Measurements from ENCODE around the gene RCOR2.

The RCOR2 gene

DNA sequence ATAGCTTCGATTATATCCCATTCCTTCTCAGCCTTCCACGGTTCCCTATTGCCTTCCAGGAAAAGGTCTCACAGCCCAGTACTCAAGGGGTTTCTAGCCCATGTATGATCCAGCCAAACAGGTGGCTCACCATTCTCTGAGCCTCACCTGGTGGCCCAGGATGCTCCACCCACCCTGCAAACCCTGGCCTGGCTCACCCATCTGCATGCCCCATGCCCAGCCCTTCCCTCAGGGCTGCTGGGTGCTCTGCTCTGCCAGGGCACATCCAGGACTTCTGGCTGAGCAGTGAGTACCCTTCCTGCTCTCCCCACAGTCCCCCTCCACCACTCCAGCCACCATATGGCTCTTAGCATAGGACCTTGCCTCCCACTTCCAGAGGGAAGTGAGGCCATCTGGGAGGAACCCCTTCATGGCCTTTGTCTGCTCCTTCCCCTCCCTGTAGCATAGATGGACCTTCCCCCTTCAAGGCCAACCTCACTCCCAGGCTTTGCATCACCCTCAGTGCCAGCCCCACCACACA, 5.8 kb upstream of the RCOR2 start:
- FAIRE-seq, result no peak

DNA sequence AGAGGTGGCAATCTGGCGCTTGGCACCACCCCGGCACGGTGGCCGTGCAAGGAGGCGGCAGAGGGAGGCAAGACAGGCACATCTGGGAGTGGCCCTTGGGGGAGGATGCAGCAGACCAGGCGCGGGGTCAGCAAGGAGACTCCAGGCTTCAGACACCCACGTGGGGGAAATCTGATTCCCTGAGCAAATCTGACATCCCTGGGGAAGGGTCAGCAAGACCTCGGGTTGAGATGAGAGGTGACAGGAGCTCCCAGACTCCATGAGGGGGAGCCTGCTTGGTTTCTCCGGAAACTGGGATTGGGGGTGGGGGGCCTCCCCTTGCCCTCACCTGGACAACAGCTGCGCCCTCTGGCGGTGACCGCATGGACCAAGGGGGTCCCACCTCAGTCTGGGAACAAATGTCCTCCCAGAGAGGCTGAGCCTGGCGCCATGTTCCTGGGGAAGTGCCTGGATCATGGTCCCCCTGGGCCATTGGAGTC, 4.0 kb upstream of the RCOR2 start:
- FAIRE-seq, result no peak

DNA sequence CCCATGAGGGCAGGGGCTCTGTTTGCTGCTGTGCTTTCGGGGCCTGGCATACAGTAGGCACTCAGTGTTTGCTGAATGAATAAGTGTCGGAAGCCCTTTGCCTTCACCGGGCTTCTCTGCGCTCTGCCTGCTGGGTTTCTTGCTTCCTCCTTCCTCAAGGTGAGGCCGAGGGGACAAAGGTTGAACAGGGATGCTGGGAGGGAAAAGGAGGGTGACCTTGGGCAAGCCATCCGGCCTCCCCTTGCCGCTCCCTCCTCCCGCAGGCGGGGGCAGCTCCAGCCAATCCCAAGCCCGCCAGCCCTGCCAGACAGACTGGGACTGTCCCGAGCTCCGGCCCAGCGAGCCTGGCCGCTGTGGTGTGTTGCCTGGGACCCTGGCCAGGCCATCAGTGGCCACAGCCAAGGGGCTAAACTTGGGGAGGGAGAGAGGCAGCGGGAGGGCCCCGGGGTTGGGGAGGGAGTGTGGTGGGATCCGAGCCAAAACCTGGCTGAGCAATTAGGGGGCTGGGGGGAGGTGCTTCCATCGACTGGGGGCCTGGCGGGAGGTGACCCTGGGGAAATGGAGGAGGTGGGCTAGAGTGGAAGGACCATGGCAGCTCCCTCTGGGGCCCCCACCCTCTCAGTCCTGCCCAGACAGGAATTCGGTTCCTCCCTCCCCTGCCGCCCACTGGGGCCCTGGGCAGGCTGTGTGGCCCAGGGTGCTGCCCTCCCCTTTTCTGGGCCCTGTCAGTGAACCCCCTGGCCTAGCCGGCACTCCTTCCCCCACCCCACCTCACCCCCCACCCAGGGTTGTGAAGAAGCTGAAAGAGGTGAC, 3.4 kb upstream of the RCOR2 start:
- no peak for FAIRE-seq

DNA sequence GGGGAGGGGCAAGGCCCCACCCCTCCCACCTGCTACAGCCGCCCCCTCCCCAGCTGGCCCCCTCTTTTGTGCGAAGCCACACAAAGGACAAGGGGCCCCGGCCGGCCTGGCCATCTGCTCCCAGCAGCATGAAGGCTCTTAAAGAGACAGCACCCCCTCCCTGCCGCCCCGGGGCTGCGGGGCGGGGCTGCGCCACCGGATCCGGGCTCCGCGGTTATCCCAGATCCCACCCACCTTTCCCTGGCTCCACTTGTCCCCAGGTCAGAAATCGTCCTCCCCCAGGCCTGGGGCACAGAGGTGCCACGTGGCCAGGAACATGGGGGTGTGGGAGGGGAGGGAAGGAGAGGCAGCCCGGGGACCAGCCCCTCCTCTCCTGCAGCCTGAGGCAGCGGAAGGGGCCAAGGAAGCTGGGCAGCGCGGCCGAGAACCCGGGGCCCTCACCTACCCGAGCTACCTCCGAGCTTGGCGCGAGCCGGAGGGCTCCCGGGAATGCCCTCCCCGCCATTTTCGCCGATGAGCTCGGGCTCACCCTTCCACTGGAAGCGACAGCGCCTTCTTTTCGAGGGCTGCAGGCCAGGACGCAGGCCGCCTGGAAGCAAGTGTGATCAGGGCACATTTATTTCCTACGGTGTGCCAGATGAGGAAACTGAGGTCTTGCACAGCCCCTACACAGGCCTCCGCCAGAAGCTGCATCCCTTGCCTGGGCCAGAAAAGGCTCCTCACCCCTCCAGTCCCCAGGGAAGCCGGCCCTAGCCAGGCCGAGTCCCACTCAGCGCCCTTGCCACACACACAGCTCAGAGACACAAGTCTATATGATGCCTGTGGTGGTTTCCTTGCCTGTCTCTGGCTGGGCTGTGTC, 2.5 kb upstream of the RCOR2 start:
- no peak for FAIRE-seq

DNA sequence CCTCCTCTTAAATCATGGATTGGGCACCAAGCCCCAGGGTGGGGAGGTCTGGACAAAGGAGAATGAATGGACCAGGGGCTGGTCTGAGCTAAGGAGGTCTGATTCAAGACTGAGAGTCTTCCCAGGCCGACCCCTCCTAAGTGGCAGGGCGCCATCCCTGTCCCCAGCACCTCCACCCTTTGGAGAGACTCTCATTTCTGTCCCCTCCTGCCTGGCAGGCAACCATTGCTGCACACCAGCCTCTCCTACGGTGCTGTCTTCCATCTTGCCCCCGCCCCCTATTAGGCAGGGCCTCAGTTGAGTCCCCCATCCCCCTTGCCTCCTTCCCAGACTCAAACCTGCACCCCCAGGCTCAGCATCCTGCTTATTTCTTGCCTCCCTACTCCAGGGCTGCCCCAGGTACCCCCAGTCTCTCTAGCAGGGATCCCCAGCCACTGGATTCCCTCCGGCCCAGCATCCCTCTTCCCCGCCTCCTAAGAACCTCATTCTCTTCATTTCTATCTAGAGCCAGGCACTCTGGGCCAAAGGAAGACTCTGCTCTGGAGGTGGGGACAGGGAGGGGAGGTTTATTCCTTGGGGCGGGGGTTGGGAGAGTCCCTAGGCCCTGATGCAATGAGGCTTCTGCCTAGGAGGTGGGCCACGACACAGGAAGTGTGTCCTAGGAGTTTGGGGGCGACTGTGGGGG, 1.7 kb upstream of the RCOR2 start:
- FAIRE-seq, result no peak

DNA sequence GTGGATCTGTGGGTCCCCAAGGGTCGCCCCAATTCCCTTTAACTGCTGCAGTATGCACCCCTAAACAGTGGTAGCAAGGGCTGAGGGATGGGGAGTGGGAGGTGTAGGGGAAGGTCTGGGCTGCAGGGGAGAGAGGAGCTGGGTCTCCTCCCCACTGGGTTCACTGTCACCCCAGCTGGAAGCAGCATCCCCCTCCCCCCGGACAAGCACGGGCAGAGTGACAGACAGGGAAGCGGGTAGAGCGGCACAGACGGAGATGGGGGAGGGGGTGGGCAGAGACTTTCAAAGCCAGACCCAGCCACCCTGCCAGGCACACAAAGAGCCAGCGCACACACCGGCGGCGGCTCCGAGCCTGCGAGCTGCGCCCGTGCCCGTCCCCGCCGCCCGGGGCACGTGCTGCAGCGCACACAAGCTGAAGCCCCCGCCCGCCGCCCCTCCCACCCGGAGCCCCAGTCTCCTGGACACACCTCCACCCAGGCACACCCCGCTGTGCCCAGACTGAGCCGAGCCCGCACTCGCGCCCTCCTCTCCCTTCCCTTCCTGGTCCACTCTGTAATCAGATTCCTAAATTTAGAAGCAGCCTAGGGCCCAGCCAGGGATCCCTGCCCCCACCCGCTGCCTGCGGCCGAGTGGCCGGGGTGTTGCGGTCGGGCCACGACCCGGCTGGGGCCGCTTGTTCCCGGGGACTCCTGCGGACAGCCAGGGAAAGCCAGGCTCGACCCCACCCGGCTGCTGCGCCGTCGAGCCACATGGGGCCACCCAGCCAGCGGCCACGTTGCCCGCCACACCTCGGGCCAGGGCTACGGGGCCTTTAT, 935 bp upstream of the RCOR2 start:
- FAIRE-seq, result no peak

DNA sequence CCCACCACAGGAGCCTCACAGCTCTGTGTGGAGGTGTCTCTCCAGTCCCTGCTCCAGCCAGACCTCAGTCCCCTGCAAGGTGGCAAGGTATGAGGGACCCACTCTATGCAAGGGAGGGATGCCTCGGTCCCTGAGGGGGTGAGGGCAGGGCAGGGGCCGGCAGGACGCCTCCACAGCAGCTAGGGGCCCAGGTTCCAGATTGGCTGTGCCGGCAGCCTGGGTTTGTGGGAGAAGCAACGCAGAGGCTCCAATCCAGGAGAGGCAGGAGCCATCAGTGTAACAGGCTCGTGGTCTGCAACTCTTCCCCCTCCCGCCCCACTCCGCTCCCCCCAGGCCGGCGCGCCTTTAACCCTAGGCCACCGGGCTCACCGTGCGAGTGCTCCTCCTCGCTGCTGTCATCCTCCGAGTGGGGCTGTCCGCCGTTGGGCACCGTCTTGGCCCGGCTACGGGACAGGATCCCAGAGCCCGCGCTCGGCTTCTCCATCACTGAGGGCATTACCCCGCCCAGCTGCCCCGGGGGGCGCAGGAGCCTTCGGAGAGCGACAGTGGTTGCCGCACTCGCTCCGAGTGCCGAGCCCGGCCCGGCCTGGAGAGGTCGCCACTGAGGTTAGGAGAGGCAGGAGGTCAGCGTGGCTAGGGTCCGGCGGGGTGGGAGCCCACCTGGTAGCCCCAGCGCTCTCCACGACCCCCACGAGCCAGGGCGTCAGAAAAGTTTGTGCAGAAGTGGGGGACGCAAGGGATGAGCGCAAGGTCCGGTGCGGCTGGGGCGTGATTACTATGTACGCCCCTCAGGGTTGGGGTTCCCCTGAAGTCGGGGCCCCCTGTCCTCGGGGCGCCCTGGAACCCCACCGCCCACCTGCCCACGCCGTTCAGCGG, 765 bp downstream of the RCOR2 start:
- FAIRE-seq, result no peak

DNA sequence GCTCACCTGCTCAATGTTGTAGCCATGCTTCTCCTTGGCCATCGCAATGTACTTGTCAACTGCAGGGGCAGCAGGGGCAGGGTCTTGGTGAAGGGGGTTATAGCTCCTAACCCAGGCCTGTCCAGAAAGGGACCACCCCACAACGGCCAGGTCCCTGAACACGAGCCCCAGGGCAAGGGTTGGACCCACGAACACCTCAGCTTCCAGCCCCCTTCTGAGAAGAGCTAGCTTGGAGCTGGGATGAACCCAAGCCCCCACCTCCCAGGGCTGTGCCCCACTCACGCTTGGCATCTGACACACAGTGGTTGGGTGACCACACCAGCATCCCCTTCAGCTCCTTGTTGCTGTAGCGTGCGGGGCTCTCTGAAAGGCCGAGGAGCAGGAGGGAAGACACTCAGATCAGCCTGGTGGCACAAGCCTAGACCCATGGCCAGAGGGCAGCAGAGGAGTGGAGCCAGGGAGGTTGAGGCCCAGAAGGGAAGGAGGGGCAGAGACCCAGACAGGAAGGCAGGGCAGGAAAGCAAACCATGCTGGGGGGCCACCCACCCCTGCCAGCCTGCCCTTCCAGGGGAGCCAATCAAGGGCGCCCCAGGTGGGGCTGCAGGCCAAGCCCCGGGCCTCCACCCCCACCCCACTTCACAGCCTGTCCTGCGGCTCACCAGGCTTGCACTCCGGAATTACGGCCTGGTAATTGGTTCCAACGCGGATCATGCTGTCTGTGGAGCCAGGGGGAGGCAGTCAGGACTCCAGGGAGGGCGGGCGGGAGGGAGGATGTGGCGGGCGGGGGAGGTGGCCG, 1.9 kb downstream of the RCOR2 start:
- no peak for FAIRE-seq

DNA sequence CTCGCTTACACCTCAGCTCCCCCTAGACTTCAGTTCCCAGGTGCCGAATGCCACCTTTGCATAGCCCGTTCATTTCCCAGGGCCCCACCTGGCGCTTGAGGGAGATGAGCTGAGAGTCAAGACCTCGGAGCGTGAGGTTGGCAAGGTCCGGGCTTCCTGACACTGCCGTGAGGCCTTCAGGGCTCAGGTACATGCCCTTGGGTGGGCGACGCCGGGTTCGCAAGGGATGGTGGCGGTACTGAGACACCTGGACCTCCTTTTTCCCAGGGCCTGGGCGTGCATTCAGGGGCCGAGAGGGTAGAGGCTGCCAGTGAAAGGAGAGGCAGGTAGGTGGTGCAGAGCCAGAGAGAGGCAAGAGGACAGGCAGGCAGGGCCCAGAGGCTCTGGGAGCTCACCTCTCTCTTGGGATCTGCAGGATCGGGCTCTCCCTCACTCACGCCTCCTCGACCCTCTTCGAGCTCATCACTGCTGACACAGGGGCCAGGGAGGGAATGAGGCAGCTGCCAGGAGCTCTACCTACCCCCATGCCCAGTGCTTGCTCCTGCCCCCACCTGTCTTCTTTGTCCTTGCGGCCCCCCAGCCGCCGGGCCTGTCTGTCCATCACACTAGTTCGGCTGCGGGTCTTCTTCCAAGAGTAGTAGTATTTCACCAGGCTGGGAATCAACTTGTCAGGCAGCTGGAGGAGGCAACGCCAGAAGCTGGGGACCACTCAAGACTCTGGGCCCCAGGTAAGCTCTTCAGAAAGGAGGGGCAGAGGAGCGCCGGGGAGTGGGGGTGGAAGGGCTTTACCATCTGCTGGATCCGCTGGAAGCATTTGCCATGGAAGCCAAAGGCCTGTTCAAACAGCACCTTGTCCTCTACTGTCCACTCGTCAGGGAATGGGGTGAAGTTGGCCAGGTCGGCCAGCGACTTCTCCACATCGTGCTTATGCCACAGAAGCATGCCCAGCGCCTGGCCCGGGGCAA, 2.8 kb downstream of the RCOR2 start:
- no peak for FAIRE-seq

DNA sequence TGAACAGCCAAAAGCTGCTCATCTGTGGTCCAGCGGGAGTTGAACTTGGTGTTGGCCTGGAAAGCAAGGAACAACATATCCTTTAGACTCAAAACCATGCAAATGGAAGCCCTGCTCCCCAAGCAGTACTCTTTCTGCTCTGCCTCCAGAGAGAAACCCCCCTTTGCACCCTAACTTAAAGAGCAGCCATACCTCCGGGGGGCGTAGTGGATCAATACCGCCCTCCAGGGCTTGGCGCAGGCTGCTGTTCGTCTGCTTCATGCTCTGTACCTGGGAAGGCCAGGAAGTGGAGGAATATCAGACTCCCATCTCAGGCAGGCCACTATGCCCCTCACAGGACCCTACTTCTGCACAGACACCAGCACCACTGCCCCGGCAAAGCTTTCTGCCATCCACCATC, 4.3 kb downstream of the RCOR2 start:
- no peak for FAIRE-seq

DNA sequence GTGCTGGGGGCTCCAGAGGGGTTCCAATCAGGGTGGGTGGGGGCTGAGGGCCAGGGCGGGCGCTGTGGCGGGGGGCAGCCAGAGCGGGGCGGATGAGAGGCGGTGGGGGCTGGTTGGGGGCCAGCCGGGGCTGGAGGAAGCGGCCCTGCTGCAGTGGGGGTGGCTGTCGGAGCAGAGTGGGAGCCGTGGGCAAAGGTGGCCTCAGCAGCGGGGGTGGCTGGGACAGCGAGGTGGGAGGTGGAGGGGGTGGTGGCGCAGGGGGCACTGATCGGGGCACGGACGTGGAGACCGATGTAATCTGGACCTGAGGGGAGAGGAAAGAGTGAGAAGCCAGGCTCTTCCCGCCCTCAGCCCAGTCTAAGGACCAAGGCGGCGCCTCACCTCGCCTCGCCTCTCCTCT, 5.1 kb downstream of the RCOR2 start:
- no peak for FAIRE-seq

DNA sequence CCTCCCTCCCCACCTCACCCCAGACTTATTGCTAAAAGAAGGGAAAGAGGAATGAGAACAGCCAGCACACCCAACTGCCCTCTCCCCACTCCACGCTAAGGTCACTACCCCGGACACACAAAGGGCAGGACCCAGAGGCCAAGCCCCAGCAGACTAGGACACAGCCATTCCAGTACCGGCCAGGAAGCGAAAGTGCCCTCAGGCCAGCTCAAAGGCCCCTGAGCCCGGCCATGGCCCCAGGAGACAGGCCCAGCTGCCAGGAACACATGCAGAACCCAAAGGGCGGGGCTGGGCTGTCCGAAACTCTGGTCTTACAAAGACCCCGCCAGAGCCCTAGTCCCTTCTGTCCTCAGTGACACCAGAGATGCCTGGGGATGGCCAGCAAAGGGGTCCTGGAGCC, 5.5 kb downstream of the RCOR2 start:
- no peak for FAIRE-seq

DNA sequence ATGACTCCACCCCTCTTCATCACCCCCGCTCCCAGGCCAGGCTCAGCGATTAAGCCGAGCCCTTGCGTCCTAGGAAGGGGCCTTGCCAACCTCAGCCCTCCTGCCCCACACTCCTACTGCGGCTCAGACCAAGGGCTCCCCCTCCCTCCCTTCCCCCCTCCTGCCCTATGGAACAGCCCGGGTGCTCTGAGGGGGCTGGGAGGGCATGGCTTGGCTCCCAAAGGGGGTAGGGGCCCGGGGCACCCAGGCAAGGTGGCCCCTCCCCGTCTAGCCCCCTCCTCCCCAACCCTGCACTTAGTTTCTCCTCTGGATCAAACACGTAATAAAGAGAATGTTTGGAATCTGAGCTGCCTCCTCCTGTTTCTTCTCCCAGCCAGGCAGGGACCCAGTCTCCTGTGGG, 6.3 kb downstream of the RCOR2 start:
- no peak for FAIRE-seq

DNA sequence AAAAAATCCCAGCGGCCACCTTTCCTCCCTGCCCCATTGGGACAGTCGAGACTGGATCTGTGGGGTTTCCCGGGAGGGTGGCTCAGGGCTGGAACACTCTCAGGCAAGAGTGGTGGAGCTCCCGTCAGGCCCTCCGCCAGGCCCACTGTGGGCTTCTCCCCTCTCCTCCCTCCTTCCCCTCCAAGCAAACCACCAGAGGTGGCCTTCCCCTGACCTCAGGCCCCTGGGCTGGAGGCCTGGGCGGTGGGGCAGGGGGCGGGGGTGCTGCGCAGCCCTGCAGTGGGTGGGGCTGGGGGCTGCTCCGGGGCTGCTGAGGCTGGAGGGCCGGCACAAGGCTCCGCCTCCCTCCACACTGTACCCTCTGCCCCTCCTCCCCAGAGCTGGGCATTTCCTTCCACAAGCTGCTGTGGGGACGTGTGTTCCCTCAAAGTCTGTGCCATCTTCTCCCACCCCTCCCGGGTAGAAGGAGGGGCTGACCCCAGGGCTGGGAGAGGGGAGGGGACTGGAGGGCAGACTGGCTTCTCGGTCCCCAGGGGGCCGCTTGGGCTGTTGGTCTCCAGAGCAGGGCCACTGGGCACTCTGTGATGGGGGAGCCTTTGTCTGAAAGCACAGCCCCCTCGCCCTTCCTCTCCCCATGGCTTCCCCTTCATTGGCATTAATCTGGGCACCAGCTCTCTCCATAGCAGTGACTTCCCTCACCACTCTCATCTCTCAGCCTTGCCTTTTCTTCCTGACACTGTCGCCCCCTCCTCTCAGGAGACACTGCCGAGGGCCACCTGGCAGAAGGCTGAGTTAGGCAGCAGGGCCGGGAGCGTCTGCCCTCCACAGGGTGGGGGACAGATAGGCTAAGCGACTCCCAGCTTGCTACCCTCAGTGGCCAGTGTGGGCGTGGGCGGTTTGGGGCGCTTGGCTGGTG, 7.1 kb downstream of the RCOR2 start:
- FAIRE-seq, result no peak

DNA sequence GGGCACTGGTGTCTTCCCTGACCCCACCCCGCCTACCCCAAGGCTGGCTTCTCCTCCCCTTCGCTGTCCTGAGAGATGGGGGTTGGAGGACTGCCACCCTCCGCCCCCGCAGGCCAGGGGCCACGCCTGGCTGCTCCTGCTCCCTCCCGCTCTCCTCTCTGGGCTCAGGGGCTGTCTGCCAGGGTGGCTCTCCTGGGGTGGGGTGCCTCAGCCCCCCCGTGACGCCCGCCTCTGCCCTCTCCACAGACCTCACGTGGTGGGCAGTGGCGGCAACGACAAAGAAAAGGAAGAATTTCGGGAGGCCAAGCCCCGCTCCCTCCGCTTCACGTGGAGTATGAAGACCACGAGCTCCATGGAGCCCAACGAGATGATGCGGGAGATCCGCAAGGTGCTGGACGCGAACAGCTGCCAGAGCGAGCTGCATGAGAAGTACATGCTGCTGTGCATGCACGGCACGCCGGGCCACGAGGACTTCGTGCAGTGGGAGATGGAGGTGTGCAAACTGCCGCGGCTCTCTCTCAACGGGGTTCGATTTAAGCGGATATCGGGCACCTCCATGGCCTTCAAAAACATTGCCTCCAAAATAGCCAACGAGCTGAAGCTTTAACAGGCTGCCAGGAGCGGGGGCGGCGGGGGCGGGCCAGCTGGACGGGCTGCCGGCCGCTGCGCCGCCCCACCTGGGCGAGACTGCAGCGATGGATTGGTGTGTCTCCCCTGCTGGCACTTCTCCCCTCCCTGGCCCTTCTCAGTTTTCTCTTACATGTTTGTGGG, 8.1 kb downstream of the RCOR2 start:
- no peak for FAIRE-seq

DNA sequence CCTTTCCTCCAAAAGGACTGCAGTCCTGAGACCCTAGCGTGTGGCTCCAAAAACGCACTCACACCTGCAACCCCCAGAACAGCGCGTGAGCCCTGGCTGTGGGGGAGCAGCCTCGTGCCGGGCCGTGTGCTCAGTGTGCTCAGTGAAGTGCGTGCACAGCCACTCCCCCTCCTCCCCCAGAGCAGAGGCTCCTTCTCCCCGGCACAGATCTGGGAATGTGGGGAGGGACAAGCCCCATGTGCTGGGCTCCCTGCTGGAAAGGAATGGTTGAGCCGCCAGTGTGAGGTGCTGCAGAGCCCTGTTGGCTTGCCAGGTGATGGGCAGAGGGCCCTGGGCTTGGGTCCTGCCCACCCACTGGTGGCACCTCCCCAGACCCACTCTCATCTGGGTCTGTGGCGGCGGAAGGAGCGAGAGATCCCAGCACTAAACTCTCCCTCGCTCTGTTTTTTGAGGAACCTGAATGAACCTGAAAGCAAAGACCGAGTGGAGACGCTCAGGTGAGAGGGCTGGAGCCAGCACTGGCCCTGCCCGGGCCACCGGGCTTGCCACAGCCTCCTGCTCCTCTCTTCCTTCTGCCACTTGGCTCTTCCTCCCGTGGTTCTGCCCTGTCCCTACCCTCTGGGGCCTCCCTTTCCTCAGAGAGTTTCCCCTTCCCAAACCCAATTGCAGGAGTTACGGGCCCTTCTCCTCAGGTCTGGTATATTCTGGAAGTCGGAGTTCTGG, 9.0 kb downstream of the RCOR2 start:
- no peak for FAIRE-seq

DNA sequence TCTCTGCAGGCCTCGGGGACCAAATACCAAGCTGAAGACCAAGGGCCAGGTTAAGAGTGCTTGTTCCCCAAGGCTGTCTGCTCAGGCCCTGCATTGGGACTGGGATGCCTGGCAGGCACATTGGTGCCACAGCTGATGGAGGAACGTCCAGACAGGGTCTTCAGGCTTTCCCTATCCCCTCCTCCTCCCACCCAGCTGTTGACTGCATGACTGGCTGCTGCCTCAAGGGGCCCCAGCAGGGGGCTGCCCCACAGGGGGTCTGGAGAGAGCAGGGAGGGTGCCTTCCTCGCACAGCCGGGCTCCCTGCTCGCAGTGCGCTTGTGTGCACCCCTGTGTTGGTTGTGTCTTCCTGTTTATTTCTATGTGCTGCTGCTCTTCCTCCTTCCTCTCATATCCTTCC, 9.9 kb downstream of the RCOR2 start:
- no peak for FAIRE-seq
